HG03025 (cell line): ENCODE measurements around the gene TSNAXIP1.

Experiments
- ATAC-seq: cut with Tn5 transposase; IDR thresholded peaks from one replicate; pipeline ENCODE4 v1.9.1; 2021; ENCODE audit warnings: mild to moderate bottlenecking, moderate library complexity; ENCODE audit not compliant: unreplicated experiment, low FRiP score

Gene TSNAXIP1, protein sequence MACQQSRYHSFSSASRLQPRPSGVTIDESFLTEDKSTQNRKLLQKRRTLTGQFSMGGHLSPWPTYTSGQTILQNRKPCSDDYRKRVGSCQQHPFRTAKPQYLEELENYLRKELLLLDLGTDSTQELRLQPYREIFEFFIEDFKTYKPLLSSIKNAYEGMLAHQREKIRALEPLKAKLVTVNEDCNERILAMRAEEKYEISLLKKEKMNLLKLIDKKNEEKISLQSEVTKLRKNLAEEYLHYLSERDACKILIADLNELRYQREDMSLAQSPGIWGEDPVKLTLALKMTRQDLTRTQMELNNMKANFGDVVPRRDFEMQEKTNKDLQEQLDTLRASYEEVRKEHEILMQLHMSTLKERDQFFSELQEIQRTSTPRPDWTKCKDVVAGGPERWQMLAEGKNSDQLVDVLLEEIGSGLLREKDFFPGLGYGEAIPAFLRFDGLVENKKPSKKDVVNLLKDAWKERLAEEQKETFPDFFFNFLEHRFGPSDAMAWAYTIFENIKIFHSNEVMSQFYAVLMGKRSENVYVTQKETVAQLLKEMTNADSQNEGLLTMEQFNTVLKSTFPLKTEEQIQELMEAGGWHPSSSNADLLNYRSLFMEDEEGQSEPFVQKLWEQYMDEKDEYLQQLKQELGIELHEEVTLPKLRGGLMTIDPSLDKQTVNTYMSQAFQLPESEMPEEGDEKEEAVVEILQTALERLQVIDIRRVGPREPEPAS

DNA sequence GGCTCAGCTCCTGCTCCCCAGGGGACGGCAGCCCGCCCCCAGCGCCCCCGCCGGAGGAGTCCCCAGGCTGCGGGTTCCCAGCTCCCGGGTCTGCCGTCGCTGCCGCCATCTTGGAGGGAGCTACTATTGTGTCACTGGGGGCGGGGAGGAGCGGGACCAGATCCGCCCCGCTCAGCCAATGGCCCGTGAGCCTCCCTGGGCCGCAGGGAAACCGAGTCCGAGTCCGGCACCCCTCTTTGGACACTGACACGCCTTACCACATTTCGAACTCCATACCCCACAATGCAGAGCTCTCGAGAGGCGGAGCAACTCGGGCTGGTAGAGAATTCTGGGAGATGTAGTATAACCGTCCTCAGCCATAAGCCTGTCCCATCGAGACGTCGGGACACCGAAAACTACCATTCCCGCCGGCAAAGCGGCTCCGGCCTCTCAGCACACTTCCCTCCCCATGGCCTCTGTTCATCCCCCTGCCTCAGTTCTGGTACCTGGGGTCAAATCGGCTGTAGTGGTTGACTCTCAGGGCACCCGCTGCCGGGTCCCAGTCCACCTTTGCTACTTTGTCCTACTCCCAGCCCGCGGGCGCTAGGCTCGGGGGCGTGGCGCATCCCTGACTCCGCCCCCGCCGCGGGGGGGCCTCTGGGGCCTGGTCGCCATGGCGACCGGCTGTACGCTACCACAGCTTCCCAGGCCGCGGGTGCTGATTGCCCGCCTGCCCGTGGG is at the start of gene TSNAXIP1, which contains the start of gene RANBP10:
TSNAXIP1 (plus strand) TSS at position 462 of the 720 bp plus-strand sequence. CDS start 261 bp downstream, outside the sequence.
RANBP10 (minus strand) TSS at position 133 of the 720 bp plus-strand sequence; CDS start at position 109, 24 bp downstream.
- peak; percentile 92 for ATAC-seq

DNA sequence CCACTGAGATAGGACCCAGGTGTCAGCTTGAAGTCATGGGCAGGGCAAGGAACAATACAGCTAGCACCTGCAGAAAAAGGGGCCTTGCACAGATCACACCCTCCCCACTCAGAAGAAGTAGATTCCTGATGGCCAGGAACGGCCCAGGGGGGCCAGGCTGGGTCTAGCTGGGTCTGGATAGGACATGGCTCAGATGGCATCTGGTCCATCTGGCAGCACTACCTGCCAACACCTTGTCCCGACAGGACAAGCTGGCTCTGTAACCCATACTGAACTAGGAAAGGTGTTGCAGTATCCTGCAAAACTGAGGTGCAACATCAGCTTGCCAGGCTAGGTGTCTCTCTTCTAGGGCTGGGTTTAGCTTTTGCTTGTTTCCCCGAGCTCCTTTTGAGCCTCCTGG is 48.7 kb upstream of the TSNAXIP1 start:
- ATAC-seq: no peak

DNA sequence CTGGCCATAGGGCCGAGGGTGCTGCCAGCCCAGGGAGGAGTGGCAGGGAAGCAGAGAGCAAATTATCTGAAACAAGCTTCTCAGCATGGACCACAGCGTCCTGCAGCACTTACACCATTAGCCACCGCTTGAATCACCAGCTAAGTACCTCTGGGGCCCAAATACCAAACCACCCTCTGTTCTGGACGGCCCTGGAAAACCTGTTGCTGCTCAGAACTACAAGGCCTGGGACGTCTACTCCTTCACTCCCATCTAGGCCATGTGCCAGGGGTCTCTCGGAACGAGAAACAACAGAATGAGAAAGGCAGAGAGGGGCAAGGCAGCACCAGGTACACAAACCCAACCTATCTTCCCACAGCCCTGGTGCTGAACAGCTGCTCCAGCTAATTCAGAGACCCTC is 47.7 kb upstream of the TSNAXIP1 start:
- no peak for ATAC-seq

DNA sequence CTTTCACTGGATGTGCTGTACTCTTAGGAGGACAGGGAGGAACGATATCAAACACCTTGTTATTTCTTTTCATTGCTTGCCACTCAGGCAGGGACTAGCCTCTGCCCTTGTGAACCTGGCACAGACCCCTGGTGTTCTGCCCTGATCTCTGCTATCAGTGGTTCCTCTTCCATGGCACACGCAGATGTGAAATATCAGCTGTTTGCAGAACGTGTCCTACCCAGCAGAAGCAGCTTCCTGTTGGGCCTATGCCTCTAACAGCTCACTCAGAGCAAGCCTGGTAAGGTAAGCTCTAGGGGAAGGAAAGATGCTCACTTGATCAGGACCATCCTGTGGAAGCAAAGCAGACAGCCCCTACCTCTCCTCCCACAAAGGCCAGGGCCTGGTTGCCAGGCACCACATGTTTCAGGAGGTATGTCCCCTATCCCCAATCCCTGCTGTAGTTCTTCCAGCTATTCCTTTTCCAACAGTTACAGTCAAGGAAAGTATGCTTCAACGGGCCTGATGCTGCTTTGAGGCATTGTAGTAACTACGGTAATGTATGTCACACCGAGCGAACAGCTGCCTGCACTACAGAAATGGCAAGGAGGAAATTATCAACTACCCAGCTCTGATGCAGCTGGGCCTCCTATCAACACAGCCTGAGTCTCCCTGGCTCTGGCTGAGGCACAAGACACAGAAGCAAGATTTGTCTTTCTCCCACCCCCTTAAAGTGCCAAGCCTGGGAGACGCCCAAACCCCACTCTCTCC is 46.3 kb upstream of the TSNAXIP1 start:
- no peak for ATAC-seq

DNA sequence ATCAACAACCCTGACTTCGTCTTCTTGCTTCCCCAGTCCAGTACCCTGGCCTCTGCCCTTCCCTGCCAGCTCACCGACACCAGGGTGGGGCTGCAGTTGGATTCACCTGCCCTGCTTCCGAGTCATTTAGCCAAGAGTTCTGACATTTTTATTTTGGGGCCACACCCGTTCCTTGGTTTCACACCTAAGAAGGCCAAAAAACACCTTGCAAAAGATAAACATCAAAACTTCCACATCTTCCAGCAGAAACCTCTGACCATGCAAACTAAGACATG is 45.8 kb upstream of the TSNAXIP1 start:
- ATAC-seq: no peak

DNA sequence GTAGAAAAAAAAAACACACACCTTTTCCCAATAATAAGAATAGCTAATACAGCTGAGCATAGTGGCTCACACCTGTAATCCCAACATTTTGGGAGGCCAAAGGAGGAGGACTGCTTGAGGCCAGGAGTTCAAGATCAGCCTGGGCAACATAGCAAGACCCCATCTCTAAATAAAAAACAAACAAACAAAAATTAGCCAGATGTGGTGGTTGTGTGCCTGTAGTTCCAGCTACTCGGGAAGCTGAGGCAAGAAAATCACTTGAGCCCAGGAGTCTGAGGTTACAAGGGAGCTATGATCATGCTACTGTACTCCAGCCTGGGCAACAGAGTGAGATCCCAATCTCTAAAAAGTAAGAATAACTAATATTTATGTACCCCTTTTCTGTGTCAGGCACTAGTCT is 44.8 kb upstream of the TSNAXIP1 start:
- no peak for ATAC-seq

DNA sequence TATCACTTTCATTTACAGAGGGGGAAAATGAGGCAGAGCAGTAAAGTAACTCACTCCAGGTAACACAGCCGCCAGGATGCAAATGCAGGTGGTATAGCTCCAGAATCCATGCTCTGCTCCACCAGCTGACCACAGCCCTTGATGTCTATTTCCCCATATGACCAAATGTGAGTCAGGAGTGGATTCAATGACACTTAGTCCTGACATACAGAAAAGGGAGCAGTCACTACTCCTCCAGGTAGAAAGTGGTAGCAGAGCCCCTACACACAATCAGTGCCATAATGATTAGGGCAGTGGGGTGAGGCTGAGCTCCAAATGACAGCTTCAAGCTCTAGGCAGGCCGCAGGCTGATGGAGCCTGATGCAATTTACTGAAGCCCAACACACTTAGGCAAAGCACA is 44.3 kb upstream of the TSNAXIP1 start:
- no peak for ATAC-seq

DNA sequence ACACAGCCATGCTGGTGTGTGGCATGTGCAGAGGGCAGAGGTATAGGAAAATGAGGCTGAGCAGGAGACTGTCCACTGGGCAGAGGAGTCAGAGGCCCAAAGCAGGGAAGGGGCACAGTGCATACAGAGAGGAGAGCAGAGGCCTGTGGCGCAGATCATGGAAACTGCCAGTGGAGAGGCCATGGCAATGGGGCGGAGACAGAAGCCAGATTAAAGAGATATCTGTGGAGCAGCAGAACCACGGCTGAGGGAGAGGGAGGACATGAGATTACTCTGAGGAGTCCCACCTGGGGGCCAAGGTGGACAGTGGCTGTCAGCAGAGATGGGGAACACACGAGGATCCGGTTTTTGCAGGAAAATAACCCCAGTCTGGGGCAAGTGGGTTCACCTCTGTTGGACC is 43.6 kb upstream of the TSNAXIP1 start:
- ATAC-seq: no peak

DNA sequence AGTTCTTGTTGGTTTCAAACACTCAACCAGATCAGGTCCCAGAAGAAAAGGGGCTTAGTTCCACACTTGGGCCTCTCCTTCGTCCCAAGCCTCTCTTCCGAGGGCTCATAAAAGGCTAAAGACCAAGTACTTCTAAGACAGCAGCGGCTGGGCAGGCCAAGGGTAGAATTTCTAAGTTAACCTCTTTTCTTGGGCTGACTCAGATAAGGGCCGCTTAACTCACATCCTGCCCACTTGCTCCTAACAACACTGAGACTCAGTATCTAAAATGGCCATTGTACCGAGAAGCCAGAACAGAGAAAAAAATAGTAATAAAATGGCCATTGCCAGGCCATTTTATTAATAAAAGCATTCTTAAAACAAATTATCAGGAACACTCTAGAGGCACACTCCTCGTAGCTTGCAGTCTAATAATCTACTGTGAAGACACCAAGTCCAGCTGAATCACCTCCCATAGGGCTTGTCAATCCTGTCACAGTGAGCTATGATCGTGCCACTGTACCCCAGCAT is 42.5 kb upstream of the TSNAXIP1 start:
- ATAC-seq: no peak

DNA sequence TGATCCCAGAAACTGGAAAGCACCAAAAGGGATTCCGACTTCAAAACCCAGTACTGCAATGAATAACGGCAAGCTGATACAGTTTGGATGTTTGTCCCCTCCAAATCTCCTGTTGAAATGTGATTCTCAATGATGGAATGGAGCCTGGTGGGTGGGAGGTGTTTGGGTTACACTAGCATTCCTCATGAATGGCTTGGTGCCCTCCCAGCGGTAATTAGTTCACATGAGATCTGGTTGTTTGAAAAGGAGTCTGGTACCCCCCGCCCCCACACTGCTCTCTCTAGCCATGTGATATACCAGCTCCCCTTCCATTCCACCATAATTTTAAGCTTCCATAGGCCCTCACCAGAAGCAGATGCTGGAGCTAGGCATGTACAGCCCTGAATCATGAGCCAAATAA is 40.4 kb upstream of the TSNAXIP1 start:
- no peak for ATAC-seq

DNA sequence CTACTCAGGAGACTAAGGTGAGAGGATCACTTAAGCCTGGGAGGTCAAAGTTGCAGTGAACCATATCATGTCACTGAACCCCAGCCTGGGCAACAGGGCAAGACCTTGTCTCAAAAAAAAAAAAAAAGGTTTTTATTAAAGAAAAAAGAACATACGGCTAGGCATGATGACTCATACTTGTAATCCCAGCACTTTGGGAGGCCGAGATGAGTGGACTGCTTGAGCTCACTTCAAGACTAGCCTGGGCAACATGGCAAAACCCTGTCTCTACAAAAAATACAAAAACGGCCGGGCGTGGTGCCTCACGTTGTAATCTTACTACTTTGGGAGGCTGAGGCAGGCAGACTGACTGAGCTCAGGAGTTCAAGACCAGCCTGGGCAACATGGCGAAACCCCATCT is 38.7 kb upstream of the TSNAXIP1 start:
- ATAC-seq: no peak

DNA sequence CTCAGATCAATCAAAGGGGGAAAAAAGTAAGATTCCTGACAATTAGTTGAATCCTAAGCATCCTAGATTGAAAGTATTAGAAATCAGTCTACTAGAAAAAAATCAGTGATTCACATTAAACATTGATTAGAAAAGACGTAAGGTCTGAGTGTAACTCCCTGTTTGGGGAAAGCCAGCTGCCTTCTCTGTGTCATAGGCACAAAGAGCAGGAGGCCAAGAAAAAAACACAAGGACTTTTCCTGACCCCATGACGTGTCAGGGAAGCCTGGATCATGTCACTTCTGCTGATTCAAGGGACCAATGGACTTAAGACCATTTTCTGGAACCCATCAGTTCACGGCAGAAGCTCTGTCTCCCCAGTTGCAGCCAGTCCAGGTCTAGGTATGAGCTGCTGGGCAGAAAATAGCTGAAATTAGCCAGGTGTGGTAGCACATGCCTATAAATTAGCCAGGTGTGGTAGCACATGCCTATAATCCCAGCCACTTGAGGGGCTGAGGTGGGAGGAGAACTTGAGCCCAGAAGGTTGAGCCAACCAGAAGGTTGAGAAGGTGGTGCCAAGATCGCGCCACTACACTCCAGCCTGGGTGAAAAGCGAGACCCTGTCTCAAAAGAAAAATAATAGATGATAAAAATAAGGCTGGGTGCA is 36.2 kb upstream of the TSNAXIP1 start:
- no peak for ATAC-seq

DNA sequence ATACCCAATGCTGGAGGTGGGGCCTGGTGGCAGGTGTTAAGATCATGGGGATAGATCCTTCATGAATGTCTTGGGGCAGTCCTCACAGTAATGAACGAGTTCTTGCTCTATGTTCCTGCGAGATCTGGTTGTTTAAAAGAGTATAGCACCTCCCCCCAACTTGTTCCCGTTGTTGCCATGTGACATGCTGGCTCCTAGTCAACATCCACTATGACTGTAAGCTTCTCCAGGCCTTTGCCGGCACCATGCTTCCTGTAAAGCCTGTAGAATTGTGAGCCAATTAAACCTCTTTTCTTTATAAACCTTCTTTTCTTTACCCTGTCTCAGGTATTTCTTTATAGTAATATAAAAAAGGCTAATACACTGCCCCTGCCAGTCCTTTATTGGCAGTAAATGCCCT is 33.6 kb upstream of the TSNAXIP1 start:
- ATAC-seq: no peak

DNA sequence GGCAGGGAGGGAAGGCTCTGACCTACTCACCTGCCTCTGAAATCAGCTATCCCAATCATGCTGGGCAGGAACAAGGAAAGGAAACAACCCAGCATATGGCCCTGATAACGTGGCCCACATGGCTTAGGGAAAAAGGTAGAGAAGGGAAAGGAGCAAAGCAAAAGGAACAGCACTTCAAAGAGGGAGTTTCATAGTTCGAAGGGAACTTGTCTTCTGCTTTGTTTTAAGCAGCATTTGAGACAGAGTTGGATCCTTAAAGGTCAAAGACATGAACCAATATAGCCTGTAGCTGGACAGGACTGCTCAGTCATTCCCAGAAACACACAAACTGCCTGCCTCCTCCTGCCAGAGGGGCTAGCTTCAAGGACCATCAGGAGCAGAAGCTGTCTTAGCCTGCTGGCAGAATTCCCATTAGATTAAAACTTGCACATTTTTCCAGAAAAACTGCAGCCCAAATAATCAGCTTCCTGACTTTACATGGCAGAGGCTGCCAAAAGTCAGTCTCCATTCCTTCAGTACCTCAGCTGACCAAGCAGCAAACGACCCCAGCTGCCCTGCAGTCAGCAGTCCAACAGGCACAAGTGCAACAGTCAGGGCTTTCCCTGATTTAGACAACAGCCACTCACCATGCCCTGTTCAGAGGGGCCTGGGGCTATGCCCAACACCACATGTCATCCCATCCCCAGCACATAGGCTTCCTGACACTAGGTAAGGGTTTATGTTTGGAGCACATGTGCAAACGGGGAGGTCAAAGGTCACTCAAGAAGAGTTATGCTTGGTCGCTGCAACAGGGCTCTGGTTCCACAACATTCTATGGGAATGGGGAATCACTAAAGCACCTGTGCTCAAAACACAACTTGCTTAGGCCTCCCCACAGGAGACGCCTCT is 32.9 kb upstream of the TSNAXIP1 start:
- ATAC-seq: no peak

DNA sequence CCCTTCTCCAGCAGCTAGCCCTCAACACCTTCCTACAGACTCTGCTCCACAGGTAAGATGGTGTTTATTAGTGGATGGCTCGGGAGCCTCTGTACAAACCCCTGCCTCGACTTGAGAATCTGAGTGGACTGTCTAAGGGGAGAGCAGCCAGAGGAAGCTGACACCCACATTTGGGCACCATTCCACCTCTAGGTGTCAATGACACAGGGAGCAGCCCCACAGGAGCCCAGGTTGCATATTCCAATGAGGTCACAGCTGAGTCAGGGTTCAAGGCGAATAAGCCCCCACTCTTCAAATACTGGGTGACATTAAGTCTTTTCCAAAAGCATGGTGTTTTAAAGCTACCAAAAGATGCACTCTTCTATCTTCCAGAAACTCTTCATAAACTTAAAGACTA is 32.2 kb upstream of the TSNAXIP1 start:
- ATAC-seq: no peak

DNA sequence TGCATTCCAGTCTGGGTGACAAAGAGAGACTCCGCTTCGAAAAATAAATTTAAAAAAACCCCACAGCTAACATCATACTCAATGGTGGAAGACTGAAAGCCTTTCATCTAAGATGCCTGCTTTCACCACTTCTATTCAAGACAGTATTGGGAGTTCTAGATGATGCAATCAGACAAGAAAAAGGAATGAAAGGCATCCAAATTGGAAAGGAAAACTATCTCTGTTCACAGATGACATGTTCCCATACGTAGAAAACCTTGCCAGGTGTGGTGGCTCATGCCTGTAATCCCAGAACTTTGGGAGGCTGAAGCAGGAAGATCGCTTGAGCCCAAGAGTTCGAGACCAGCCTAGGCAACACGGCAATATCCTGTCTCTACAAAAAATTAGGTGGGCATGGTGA is 31.4 kb upstream of the TSNAXIP1 start:
- ATAC-seq: no peak

DNA sequence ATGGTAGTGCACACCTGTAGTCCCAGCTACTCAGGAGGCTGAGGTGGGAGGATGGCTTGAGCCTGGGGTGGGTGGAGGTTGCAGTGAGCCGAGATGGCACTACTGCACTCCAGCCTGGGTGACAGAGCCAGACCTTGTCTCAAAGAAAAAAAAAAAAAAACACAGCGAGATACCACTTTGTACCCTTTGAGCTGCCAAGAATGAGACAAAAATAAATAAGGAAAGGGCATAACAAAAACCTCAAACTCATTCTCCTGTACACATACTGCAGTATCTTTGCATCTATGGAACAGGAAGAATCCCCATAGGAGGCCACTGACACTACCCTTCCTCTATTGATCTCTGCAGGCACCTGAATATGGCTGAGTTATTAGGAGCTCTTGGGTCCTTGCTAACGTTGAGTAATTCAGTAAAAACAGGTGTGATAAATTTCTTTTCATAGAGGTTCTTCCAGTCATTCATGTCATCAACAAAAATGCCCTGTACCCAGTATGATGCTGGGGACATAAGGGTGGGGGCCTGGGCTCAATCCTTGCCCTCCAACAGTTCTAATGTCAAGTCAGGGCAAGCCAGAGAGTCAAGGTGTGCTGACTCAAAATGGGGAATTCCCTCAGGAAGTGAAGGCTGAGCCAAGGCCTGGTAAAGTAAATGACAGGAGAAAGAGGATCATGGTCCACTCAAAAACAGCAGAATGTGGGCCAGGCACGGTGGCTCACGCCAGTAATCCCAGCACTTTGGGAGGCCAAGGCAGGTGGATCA is 27.3 kb upstream of the TSNAXIP1 start:
- no peak for ATAC-seq

DNA sequence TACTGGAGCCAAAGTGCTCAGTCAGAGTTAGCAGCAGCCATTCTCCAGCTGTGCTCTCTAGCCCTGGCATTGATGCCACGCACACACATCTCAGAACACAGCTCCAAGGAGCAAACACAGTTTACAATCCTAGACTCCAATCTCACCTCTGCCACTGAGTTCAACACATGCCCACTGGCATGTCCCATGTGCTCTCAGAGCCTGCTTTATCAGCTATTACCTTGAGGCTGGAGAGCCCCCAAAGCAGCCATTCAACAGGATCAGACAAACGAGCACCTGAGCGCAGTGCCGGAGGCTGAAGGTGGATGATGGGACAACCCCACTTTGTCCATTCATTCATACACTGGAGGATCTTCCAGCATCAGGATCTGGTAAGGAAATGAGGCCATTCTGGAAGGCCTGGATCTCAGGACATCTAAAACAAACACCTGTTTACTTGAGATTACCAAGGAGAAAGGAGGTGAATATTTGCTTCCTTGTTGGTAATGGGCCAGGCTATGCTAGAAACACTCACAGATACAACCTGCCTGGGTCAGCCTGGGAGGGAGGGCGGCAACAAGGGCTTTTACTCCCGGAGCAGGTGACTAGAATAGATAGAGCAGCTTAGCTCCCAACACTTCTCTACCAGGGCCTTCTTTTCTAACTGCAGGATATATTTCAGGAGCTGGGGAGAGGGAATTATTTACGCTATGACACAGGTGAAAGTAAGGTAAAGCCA is 25.7 kb upstream of the TSNAXIP1 start:
- no peak for ATAC-seq
